GM19328 (cell line): ENCODE data around the gene ZHX3.

ENCODE experiments used
- ATAC-seq: cut with Tn5 transposase; IDR thresholded peaks from one replicate; pipeline ENCODE4 v1.9.1; 2021; ENCODE audit warnings: mild to moderate bottlenecking, moderate library complexity; ENCODE audit not compliant: unreplicated experiment

Gene ZHX3

DNA sequence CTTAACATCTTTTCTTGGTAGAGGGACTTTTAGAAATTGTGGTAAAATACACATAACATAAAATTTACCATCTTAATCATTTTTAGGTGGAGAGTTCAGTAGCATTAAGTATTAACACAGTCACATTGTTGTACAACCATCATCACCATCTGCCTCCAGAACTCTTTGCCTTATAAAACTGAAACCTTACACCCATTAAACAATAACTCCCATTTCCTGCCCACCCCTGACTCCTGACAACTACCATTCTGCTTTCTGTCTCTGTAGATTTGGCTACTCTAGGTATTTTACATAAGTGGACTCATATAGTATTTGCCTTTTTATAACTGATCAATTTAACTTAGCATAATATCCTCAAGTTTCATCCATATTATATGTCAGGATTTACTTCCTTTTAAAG is 88.7 kb downstream of the ZHX3 start:
- no peak for ATAC-seq

DNA sequence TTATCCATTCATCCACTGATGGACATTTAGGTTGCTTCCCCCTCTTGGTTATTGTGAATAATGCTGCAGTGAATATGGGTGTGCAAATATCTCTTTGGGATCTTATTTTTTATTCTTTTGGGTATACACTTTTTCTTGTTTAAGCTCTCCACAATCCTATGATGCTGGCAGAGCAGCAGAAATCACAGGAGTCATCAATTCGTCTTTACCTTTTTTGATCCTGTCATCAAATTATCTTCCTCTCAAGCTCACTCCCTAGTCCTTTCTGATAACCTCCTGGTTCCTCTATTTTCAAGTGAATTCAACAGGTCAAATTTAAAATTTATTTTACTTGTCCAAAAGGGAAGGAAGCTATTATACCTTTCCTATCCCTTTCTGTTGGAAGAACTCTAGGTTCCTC is 91.1 kb downstream of the ZHX3 start:
- no peak for ATAC-seq

DNA sequence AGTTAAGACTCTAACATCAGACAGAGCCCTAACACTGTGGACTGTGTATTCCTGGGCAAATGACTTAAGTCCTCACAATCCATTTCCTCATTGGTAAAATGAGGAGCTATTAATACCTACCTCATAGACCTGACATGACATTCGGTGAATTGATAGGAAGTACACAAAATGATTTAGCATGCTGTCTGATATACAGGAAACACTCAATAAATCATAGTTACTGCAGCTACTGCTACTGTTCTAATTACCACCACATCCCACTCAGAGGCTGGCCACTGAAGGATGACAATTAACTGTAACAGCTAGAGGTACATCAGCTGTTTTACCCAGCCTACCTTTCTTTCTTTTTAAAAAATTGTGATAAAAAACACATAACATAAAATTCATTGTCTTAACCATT is 92.4 kb downstream of the ZHX3 start:
- ATAC-seq = no peak

DNA sequence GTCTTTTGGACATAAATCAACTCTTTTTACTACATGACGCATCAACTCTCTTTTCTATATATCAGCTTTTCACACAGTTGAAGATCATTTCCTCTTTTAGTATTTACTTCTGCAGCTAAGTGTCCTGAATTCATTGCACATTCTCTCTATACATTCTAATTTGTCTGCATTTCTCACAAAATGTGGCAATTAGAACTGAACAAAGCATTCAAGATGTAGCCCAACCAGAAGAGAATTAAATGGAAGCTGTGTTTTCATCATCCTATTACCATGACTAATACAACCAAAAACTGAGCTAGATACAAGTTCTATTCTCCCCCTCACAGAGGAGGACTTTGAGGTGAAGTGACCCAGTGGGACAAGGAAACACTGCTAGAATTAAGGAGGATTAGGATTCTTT is 93.2 kb downstream of the ZHX3 start:
- no peak for ATAC-seq

DNA sequence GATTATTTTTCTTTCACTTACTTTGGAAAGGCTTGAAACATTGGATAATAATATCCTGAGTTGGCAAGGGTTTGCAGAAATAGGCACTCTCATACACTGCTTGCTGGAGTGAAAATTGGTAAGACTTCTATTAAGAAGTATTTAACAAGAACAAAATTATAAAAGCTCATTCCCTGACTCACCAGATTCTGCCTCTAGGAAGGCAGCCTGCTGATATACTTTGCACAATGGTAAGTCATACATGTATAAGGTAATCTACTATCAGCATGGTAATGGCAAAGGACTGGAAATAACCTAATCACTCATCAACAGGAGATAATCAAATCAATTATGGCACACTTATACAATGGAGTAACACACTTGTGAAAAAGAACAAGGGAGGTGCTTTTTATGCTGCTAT is 94.4 kb downstream of the ZHX3 start:
- ATAC-seq = no peak

DNA sequence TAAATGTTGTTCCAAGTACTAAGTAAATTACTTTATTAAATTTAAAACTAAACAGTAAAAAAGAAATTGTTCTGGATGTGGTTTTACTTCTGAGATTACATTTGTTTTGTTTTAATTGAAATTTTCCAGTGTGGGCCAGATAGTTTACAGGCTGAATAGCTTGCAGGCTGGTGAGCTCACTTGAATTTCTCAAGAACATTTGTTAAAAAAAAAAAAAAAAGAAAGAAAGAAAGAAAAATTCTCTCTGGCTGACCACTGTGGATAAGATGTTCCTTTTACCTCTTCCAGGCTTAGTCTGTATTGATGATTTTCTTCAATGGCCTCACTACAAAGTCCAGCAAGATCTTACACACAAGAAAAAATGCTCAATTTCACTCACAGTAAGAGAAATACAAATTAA is 94.8 kb downstream of the ZHX3 start:
- ATAC-seq = no peak

DNA sequence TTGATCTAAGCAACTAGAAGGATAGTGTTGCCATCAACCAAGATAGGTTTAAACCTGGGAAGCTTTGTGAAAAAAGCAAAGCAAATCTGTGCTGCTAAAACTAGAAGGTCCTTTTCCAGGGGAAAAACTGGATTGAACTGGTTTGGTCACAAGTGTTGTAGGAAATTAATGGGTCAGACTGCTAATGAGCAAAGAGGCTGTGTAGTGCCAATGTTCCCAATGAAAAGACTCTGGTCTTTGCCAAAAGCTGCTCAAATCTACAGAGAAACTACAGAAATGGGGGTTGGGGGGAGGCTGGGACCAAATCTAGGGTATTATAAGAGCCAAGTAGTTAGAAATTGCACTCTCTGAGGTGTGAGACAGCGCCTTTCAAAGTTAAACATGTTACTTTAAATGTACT is 95.2 kb downstream of the ZHX3 start:
- no peak for ATAC-seq

DNA sequence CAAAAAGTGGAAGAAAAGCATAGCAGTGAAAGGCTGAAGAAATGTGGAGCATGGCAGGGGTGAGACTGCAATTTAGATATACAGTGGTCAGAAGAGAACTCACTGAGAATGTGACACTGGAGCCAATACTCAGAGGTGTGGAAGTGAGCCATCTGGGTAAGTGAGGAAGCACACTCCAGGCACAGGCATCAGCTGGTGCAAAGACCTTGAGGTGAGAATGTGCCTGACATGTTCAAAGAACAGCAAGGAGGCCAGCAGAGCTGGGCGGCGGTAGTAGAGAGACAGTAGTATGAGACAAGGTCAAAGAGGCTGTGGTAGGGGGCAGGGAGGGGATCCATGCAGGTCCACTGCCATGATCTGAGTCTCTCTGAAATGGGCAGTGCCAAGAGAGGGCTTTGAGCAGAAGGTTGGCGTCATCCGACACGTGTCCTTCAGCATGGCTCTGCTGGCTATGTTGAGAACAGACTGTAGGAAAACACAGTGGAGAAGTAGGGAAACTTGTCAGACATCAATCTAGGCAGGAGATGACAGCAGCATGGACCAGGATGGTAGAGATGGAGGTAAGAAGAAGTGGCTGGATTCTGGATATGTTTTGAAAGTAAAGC is 95.8 kb downstream of the ZHX3 start:
- ATAC-seq = no peak

DNA sequence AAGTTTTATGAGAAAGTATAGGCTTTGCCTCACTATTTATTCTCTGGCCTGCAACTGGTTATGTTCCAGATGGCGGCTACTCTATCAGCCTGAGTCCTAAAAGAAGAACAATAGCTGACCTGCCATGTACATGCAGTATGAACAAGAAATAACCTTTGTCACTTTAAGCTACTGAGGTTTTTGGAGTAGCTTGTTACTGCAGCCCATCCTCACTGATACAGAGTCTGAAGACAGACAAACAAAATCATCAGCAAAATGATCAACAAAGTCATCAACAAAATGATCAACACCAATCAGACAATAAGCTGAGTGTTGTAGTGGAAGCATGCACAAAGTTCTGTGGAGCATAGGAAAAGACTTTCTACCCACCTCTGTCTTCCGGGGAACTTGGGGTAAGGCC is 97.7 kb downstream of the ZHX3 start:
- no peak for ATAC-seq

DNA sequence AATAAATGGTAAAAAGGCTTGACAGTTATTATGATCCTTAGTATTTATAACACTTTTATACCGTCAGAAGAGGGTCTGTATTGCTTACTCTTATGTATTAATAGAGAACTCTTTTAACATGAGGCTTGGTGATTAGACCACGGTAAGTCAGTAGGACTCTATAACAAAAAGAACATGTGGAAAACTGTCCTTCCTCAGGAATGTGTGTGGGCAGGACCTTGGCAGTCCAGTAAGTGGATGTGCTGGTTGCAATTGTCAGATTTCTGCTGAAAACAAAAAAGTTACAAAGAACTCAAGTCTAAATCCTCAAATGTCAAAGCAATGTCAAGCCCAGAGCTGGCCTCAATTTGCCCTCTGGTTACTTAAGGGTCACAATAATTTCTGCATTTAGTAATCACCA is 99.1 kb downstream of the ZHX3 start:
- ATAC-seq = no peak

DNA sequence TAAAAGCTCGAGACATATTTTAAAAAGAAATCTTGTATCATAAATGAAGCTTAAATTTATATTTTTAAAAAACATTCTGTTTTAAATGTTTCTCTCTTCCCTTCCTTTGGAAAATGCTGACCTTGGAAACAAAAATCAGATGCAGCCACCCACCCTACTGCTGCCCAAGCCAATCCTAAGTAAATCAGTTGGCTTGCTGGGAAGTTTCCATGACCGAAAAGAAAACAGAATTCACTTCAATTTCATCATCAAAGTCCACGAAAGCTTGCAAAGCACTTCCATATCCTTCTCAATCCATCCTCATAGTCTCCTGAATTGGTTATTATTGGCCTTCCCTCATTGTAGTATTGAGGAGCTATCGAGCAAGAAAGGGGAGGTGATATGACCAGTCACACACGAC is 100.1 kb downstream of the ZHX3 start:
- no peak for ATAC-seq

DNA sequence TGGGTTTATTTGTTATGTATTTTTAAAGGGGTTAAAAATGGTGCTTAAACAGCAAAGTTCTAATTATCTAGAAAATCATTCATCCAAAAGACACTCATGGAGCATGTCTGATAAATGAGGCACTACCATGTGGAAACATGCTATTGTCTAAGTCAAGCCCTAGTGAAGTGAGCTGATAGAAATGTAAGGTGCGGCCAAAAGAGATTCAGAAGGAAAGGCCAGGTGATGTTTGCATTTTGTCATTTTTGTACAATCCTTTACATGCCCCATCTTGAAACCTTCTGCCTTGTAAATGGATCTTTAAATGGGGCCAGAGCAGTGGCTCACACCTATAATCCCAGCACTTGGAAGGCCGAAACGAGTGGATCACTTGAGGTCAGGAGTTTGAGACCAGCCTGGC is 102.9 kb downstream of the ZHX3 start:
- no peak for ATAC-seq

DNA sequence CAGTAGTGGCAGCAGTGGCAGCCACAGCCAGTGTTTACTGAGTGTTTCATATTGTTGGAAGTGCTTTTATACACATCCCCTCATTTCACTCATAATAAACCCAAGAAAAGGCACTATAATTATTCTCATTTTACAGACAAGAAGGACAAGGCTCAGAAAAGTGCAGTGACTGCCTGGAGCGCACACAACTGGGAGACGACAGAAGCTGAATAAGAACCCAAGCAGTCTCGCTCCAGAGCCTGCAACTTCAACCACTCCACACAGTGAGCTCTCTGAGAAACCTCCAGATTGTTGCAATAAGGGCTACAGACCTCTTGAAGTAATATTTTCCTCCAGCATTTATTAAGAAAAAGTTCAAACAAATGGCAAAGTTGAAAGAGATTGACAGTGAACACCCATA is 103.3 kb downstream of the ZHX3 start:
- ATAC-seq = no peak

DNA sequence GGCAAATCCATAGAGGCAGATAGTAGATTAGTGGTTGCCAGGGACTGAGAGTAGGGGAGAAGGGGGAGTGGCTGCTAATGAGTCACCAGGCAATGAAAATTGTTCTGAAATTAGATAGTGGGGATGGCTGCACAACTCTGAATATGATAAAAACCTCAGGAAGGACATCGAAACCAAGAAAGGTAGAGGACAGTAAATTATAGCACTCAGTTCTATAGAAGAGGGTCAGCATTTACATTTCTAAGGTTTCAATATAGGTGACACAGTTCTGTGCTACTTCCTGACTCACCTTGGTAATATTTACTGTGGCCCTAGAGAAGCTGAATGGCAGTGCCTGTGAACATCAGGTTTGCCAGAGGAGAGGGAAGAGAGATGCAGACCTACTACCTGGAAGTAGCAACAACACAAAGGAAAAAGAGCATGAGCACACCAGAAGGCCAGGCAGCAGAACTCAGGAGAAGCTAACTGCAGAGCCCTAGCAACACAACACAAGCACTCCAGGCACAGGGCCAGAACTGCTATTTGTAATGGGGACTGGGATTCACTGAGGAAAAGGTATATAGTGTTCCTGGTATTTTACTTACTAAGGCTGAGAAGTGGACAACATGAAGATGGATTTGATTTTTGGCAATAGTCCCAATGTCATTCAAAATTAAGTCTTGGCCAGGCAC is 104.2 kb downstream of the ZHX3 start:
- ATAC-seq = no peak

DNA sequence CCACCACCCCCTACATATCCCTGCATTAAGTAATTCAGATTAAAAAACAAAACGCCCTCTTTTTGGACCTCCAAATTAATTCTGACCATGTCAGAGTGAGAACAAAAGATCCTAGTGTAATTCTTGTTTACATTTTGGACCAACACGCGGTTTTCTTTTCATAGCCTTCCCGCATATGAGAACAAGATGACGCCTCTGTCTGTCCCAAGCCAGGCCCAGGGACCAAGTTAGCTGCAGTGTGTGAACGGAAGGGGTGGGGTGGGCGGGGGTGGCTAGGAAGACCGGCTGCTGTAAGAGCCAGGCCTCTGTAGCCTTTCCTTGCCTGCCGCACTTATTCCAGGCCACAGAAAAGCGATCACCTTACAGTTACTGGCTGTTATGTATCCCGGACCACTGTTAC is 112.2 kb downstream of the ZHX3 start:
- no peak for ATAC-seq

DNA sequence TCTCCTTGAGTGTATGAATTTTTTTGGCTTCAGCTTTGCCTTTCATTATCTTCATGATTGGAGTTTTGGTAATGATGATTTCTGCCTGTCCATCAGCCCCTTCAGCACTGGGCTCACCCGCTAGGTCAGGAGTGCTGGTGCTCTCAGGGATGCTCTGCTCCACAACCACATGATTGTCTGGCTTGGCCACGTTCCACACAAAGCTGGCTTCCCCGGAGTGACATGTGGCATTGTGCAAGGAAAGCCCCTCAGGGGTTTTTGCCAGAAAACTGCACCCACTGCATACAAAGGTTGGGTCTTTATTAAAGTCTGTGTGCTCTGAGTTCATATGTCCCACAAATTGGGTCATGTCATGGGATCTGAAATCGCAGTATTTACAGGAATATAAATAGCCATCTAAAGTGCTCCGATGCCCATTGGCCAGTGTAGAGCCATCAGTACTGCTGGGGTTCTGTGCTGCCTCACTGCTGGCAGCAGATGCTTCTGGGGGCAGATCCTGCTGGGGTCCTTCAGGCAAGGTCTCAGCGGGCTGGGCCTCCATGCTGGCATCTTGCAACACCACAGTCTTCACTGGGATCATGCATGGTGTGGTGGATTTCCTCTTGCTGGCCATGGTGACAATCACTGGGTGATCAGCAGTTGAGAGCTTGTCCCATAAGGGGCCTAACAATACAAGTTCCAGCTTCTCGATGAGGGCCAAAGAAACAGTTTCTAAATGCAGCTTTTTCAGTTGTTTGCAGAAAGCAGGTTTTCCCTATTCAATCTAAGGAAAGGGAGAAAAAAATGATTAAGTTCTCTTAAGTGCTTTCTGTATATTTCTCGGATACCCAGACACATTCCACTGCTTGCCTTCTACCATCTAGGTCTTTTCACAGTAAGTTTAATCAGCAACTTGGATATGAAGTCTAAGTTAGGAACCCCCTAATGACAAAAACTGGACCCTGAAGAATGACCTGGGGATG is 112.9 kb downstream of the ZHX3 start:
- no peak for ATAC-seq

DNA sequence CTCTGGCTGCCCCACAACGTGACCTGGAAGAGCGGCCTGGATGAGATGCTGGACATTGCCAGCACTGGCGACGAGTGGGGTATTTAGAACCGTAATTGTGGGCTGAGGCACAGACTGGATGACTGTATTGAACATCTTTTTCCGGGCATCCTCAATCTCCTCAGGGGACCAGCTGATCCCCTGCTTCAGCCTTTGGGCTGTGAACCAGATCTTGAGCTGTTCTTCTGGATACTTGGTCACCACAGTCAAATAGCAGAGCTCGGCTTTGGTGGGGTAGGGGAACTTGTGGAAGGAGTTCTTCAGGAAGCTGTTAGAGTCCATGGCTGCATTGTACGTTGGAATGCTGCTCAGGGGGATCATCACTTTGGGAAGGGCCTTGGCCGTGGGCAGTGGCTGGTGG is 113.9 kb downstream of the ZHX3 start:
- no peak for ATAC-seq

DNA sequence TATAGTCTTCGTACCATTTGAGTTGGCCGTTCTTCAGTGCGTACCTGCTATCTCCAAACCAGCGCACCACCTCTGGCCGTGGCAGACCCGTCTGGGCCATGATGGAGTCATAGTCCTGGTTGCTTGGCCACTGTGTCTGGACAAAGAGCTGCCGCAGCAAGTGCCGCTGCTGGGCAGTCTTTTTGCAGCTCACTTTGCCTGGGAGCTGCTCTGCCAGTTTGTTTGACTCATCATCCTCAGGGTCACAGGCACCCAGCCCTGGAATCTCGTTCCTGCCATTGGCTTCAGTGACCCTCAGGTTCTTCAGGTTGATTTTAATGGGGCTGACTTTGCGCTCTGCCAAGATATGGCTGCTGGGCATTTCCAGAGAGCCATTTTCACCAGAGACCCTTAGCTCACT is 115.1 kb downstream of the ZHX3 start:
- ATAC-seq = no peak

DNA sequence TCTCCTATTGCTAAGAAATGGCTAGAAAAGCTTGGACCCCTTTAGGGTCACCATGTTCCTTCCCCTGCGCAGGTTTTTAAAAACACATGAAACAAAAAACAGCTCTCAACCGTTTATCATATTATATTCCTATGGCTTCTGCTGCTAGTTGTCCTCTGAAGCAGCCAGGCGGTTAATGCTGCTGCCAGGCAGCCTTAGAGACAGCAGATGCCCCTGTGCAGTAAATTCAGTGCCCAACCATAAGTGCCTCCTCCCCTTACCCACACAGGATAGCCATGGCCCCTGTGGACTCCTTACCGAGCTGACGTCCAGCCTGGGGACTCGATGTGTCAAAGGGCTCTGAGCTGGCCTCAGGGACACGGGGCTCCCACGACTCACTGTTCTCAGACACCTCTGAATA is 115.8 kb downstream of the ZHX3 start:
- ATAC-seq = no peak

DNA sequence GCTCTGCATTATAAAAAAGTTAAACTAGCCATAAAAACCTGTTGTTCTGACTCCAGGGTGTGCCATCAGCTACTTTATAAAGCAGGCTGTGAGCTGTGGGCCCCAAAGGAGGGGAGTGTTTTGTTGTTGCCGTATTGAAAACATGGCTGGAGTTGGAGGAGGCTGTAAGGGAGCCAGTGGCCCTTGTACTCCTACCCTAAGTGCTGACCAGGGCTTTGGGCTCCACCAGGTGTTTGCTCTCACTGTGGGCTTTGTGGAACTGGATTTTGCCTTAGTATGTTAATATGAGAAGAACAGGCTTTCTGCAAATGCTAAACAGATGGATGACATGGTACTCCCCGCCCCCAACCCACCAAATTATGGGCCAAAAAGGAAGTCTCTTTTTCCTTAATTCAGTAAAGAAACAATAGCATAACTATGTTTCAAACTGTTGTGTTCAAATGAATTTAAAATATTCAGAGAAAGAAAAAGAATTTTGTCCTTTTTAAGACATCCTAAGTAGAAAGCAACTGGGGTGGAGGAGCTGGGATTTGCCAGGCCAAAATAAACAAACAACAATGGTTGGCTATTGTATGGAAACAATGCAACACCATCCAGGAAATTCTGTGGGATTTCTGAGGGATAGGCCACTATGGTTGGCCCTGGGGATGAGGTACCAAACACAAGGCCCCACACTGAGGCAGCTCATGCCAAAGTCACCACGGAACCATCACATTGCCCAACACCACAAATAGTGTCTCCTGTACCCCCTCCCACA is 116.9 kb downstream of the ZHX3 start:
- ATAC-seq = no peak

DNA sequence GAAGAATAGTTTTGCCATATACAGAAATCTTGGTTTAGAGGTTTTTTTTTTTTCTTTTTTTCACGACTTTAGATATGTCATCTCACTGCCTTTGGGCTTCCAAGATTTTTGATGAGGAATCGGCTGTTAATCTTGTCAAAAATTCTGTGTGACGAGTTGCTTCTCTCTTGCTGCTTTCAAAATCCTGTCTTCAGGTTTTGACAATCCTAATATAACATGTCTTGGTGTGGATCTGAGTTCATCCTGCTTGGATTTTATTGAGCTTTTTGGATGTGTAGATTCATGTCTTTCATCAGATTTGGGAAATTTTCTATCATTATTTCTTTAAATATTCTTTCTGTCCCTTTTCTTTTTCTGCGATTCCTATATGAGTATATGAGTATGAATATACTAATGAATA is 119.1 kb downstream of the ZHX3 start:
- no peak for ATAC-seq
